Neural crest cell (in vitro differentiated cells): ENCODE data around the gene UBTD1. TPM values are rescaled to one million over a fixed set of nuclear protein-coding genes. Genes with fewer than 3 reads are reported as not detected.
"Not testable (repeated sequence)": the region's sequence is repeated elsewhere in the genome, so short reads cannot be mapped to it uniquely, and the experiment has no call there.

ENCODE experiments used
- DNase-seq: peaks from one replicate; pipeline ENCODE4 v3.0.0; 2021; ENCODE audit warnings: low read depth, mixed read lengths, low spot score
- H3K27ac Mint-ChIP-seq: one replicate; pipeline ENCODE4 v1.8.0; 2021; ENCODE audit warnings: mild to moderate bottlenecking, mixed read lengths; ENCODE audit not compliant: unreplicated experiment
- H3K27me3 Mint-ChIP-seq: 2 replicates; pipeline ENCODE4 v1.8.0; 2021; ENCODE audit warnings: low read depth, mild to moderate bottlenecking, mixed read lengths
- H3K36me3 Mint-ChIP-seq: 2 replicates; pipeline ENCODE4 v1.8.0; 2021; ENCODE audit warnings: low read depth, mild to moderate bottlenecking, mixed read lengths
- H3K4me1 Mint-ChIP-seq: 2 replicates; pipeline ENCODE4 v1.8.0; 2021; ENCODE audit warnings: mixed read lengths
- H3K4me3 Mint-ChIP-seq: one replicate; pipeline ENCODE4 v1.8.0; 2021; ENCODE audit warnings: mild to moderate bottlenecking, mixed read lengths
- H3K9me3 Mint-ChIP-seq: 2 replicates; pipeline ENCODE4 v1.8.0; 2021; ENCODE audit warnings: mixed read lengths
- CTCF ChIP-seq: fragments of 200-600 bp; sonication (generic); conservative IDR thresholded peaks from 2 replicates; pipeline ENCODE4 v1.5.0; 2021; ENCODE audit warnings: antibody characterized with exemption, mild to moderate bottlenecking
- total RNA-seq: library from RNA; stranded (reverse); gene quantifications from 2 replicates; pipeline ENCODE4 v1.2.1, GENCODE V29; 2021

UBTD1 gene
- total RNA-seq, 1 donor from 2014 or later, result 8.7 TPM

DNA sequence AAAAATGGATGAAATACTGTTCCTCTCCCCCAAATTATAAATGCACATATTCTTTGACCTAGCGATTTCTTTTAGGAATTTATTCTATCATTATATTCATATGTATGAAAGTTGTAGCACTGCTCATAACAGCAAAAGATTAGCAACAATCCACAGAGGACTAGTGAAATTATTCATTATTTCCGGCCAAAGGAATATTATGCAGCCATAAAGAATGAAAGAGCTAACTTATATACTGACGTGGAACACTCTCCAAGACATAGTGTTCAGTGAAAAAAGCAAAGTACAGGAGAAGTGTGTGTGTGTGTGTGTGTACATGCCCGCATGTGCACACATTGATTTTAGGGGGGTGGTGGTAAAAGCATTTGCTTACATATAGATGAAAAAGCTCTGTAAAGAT is 23.8 kb upstream of the UBTD1 start:
- H3K4me1 Mint-ChIP-seq, result no peaks in the 10 kb centered on the region
- H3K9me3 Mint-ChIP-seq, result peaks cover 3% of the 10 kb centered on the region
- DNase-seq, result no peak
- no peak overlapping the region for H3K4me3 Mint-ChIP-seq
- no peak for TF ChIP-seq CTCF
- H3K27ac Mint-ChIP-seq, result no peak overlapping the region
- peaks cover 18% of the 10 kb centered on the region for H3K36me3 Mint-ChIP-seq
- no peaks in the 10 kb centered on the region for H3K27me3 Mint-ChIP-seq

- no peak for TF ChIP-seq CTCF
- Mint-ChIP-seq H3K27ac (no peak overlapping the region), H3K4me3 (no peak overlapping the region), H3K36me3 (peaks cover 18% of the 10 kb centered on the region), H3K27me3 (no peaks in the 10 kb centered on the region), H3K4me1 (peaks cover 6% of the 10 kb centered on the region), H3K9me3 (peaks cover 3% of the 10 kb centered on the region)
- DNase-seq, result no peak
Observed at GRCh38 chr10:97475936-97476594, 22.7 kb upstream of the UBTD1 start.

DNA sequence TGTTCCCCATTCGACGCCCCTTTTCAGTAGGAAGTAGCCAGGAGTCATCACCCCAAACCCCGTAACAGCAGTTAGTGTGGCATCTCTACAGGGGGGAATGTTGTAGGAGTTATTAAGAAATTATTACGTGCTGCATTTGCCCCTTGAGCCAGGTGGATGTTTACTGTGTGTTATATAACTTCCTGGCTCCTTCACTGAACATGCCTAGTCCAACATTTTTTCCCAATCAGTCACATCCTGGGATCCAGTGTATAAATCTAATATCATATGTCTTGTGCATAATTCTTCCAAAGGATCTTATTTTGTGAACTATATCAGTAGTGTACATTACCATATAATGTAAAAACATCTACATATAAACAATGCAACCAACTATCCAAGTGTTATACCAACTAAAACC is 19.3 kb upstream of the UBTD1 start:
- Mint-ChIP-seq H3K36me3 (peaks cover 16% of the 10 kb centered on the region), H3K27ac (peak overlapping the region; percentile 52)
- not testable (repeated sequence) for DNase-seq, H3K4me1 Mint-ChIP-seq, H3K4me3 Mint-ChIP-seq, H3K9me3 Mint-ChIP-seq, H3K27me3 Mint-ChIP-seq

DNA sequence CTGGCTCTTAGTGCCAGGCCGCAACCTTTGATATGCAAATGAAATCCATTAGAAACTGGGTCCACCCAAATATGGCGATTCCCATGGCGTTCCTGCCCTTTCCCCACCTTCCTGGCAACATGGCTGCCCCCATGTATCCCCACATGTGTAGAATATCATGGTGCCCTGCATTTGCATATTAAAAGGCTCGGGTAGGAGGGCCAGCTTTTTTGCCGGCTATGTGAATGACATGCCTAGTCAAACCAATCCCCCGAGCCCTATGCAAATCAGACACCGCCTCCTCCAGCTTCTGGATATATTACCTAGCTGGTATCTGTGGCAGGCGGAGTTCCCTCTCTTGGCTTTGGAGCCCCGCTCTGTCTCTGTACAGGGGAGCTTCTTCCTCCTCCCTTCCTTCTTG is 18.8 kb upstream of the UBTD1 start:
- H3K27me3 Mint-ChIP-seq, result no peaks in the 10 kb centered on the region
- DNase-seq, result peak; percentile 29
- H3K27ac Mint-ChIP-seq, result no peak overlapping the region
- peaks cover 1% of the 10 kb centered on the region for H3K9me3 Mint-ChIP-seq
- no peak for TF ChIP-seq CTCF
- peaks cover 6% of the 10 kb centered on the region for H3K4me1 Mint-ChIP-seq
- H3K4me3 Mint-ChIP-seq, result no peak overlapping the region
- H3K36me3 Mint-ChIP-seq, result peaks cover 14% of the 10 kb centered on the region

- Mint-ChIP-seq H3K27ac (no peak overlapping the region), H3K27me3 (no peaks in the 10 kb centered on the region), H3K36me3 (peaks cover 7% of the 10 kb centered on the region), H3K4me1 (peaks cover 6% of the 10 kb centered on the region), H3K4me3 (no peak overlapping the region), H3K9me3 (no peaks in the 10 kb centered on the region)
- no peak for DNase-seq
- TF ChIP-seq CTCF, result no peak
Observed at GRCh38 chr10:97481071-97481470, 17.7 kb upstream of the UBTD1 start.

GRCh38 chr10:97482381-97482780 is 16.3 kb upstream of the UBTD1 start:
- Mint-ChIP-seq H3K36me3 (peaks cover 1% of the 10 kb centered on the region), H3K4me3 (no peak overlapping the region), H3K4me1 (peaks cover 6% of the 10 kb centered on the region), H3K27ac (no peak overlapping the region), H3K9me3 (no peaks in the 10 kb centered on the region), H3K27me3 (no peaks in the 10 kb centered on the region)
- DNase-seq, result no peak
- no peak for TF ChIP-seq CTCF
